ENCODE results near the gene PTPRQ.

PTPRQ gene

GRCh38 chr12:80493466-80493865 lies 49.4 kb downstream of the PTPRQ start:
- Histone ChIP-seq H3K27ac (no peak overlapping the region), H3K9me3 (ENCODE audit: severe bottlenecking) (no peaks in the 10 kb centered on the region), H3K36me3 (no peaks in the 10 kb centered on the region), H3K27me3 (ENCODE audit: insufficient read depth, low read depth, severe bottlenecking) (no peaks in the 10 kb centered on the region), H3K4me3 (ENCODE audit: low read depth, low read length) (no peak overlapping the region)
- DNase-seq, result no peak
- no peak for TF ChIP-seq CTCF (IDR thresholded peaks at IDR 0.05; ENCODE audit: low read depth, low read length)

- TF ChIP-seq CTCF (IDR thresholded peaks at IDR 0.05; ENCODE audit: low read depth, low read length), result no peak
- no peak for DNase-seq
- Histone ChIP-seq H3K27me3 (ENCODE audit: insufficient read depth, low read depth, severe bottlenecking) (no peaks in the 10 kb centered on the region), H3K27ac (no peak overlapping the region), H3K36me3 (no peaks in the 10 kb centered on the region), H3K4me3 (ENCODE audit: low read depth, low read length) (no peak overlapping the region), H3K9me3 (ENCODE audit: severe bottlenecking) (no peaks in the 10 kb centered on the region)
These were observed 50.8 kb downstream of the PTPRQ start for GRCh38 chr12:80494836-80495235.

GRCh38 chr12:80498059-80498728 lies 54.2 kb downstream of the PTPRQ start:
- Histone ChIP-seq H3K36me3 (no peaks in the 10 kb centered on the region), H3K4me3 (ENCODE audit: low read depth, low read length) (no peak overlapping the region), H3K9me3 (ENCODE audit: severe bottlenecking) (no peaks in the 10 kb centered on the region), H3K27me3 (ENCODE audit: insufficient read depth, low read depth, severe bottlenecking) (no peaks in the 10 kb centered on the region), H3K27ac (no peak overlapping the region)
- no peak for TF ChIP-seq CTCF (IDR thresholded peaks at IDR 0.05; ENCODE audit: low read depth, low read length)
- no peak for DNase-seq

GRCh38 chr12:80504389-80505163 lies 60.5 kb downstream of the PTPRQ start:
- TF ChIP-seq CTCF (IDR thresholded peaks at IDR 0.05; ENCODE audit: low read depth, low read length), result no peak
- Histone ChIP-seq H3K36me3 (no peaks in the 10 kb centered on the region), H3K27me3 (ENCODE audit: insufficient read depth, low read depth, severe bottlenecking) (no peaks in the 10 kb centered on the region), H3K27ac (no peak overlapping the region), H3K4me3 (ENCODE audit: low read depth, low read length) (no peak overlapping the region), H3K9me3 (ENCODE audit: severe bottlenecking) (no peaks in the 10 kb centered on the region)
- DNase-seq, result no peak

GRCh38 chr12:80509781-80510556 lies 65.9 kb downstream of the PTPRQ start:
- TF ChIP-seq CTCF (IDR thresholded peaks at IDR 0.05; ENCODE audit: low read depth, low read length), result no peak

More at GRCh38 chr12:80509781-80510556, 65.9 kb downstream of the PTPRQ start:
- Histone ChIP-seq H3K9me3 (ENCODE audit: severe bottlenecking) (no peaks in the 10 kb centered on the region), H3K27ac (no peak overlapping the region), H3K27me3 (ENCODE audit: insufficient read depth, low read depth, severe bottlenecking) (no peaks in the 10 kb centered on the region), H3K36me3 (no peaks in the 10 kb centered on the region), H3K4me3 (ENCODE audit: low read depth, low read length) (no peak overlapping the region)
- no peak for DNase-seq
